ENCODE data around the gene PCNX4. TPM values are rescaled to one million over a fixed set of nuclear protein-coding genes. Genes with fewer than 3 reads are reported as not detected.

The PCNX4 gene
- total RNA-seq, 1 donor from 2014 or later = 63.8 TPM

GRCh38 chr14:60217713-60218112 lies 126.0 kb downstream of the PCNX4 start:
- TF ChIP-seq CTCF (conservative IDR thresholded peaks at IDR 0.05; ENCODE audit: low read depth, low read length) = no peak
- no peak overlapping the region for H3K4me3 ChIP-seq (ENCODE audit: low read depth, low read length)
- DNase-seq (ENCODE audit: low read depth) = no peak

Other genes starting within 250 kb of the PCNX4 start
- gene RTN1, start 221.1 kb upstream of the PCNX4 start, total RNA-seq = 0.35 and 0.51 TPM in 2 replicates
- gene LRRC9, start 171.8 kb upstream of the PCNX4 start, total RNA-seq = 0.23 TPM in 1 of 2 replicates, not detected in the other
- 57.5 and 89.3 TPM in 2 replicates for gene DHRS7, start 73.5 kb downstream of the PCNX4 start, total RNA-seq
- gene PPM1A, start 157.3 kb downstream of the PCNX4 start, total RNA-seq = 10.2 and 21.0 TPM in 2 replicates